ENCODE results near the gene MNT. TPM values are rescaled to one million over a fixed set of nuclear protein-coding genes. Genes with fewer than 3 reads are reported as not detected.

The MNT gene
- polyA plus RNA-seq, 3 donors = 0.28 to 42.4 (median 1.3) TPM

DNA sequence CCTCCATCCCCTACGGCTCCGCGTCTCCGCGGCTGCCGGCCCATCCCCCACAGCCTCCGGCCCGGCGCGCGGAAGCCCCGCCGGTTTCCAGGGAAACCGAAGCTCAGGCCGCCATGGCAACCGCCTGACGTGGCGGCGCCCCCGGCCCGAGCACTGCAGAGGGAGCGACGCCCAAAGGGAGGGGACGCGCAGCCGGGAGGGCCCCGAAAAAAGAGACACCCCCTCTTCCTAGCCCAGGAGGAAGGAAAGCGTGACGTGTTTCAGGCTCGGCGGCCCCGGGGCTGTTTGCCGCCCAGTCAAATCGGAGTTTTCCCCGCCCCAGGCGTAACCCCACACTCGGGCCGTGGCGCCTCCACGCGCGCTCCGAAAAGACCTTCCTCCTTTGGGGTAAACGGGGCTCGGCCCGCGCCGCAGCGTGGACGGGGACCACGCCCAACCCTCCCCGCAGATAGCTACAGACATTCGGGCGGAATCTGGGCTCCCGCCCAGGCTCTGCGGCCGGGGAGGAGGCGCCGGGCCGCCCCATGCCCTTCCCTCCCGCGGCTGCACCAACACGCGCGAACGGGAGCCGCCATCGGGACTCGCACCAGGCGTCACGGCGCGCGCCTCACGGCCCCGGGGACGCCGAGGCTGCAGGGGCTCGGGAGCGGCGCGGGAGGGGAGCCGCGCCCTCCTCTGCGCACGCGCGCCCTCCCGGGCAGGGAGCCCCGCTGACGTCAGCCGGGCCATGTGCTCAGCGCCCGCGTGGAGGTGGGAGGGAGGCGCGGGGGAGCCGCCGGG, 7.5 kb downstream of the MNT start:
- H3K4me1 Mint-ChIP-seq = peaks cover 62% of the 10 kb centered on the region
- H3K27ac Mint-ChIP-seq = peak overlapping the region; percentile 95 to 100 (median 97)
- H3K36me3 ChIP-seq (replicated peaks in 1 of 2; ENCODE audit: control insufficient read depth in 1 of 2, insufficient read depth in 2 of 2, low read length in 2 of 2) = peaks cover 14 to 20% of the 10 kb centered on the region in 2 donors
- H3K36me3 Mint-ChIP-seq = peaks cover 50 to 52% of the 10 kb centered on the region in 2 donors
- H3K9me3 ChIP-seq (replicated peaks in 1 of 2; ENCODE audit: control insufficient read depth in 1 of 2, insufficient read depth in 1 of 2, low read length in 2 of 2) = no peaks in the 10 kb centered on the region
- DNase-seq = peak; percentile 83 to 95 (median 93)
- H3K9ac ChIP-seq (ENCODE audit: insufficient read depth, low read length, poor library complexity, severe bottlenecking) = peak overlapping the region; percentile 95
- peak overlapping the region; percentile 63 to 98 (median 73) for H3K4me3 ChIP-seq (replicated peaks in 1 of 3; ENCODE audit: low read depth in 2 of 3, low read length in 3 of 3)
- H3K4me1 ChIP-seq (ENCODE audit: control insufficient read depth in 1 of 2, insufficient read depth in 2 of 2, low read length in 2 of 2) = peaks cover 65 to 73% of the 10 kb centered on the region in 2 donors
- H3K27me3 ChIP-seq (ENCODE audit: control insufficient read depth in 2 of 2, insufficient read depth in 2 of 2, low read length in 2 of 2) = no peaks in the 10 kb centered on the region
- H3K4me2 ChIP-seq (replicated peaks; ENCODE audit: extremely low read depth, low read length, poor library complexity, severe bottlenecking) = peak overlapping the region; percentile 79
- H3K27me3 Mint-ChIP-seq (ENCODE audit: low read depth in 3 of 3) = peaks cover 0 to 2% (median 2%) of the 10 kb centered on the region in 3 donors
- H3K27ac ChIP-seq (ENCODE audit: low read depth in 1 of 2, low read length in 2 of 2) = peak overlapping the region; percentile 95 to 99
- peak overlapping the region; percentile 73 to 84 for H3K4me3 Mint-ChIP-seq
- TF ChIP-seq, protein P1, sequence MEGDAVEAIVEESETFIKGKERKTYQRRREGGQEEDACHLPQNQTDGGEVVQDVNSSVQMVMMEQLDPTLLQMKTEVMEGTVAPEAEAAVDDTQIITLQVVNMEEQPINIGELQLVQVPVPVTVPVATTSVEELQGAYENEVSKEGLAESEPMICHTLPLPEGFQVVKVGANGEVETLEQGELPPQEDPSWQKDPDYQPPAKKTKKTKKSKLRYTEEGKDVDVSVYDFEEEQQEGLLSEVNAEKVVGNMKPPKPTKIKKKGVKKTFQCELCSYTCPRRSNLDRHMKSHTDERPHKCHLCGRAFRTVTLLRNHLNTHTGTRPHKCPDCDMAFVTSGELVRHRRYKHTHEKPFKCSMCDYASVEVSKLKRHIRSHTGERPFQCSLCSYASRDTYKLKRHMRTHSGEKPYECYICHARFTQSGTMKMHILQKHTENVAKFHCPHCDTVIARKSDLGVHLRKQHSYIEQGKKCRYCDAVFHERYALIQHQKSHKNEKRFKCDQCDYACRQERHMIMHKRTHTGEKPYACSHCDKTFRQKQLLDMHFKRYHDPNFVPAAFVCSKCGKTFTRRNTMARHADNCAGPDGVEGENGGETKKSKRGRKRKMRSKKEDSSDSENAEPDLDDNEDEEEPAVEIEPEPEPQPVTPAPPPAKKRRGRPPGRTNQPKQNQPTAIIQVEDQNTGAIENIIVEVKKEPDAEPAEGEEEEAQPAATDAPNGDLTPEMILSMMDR (IDR thresholded peaks at IDR 0.05) = no peak
- no peak overlapping the region for H2AFZ ChIP-seq (ENCODE audit: insufficient read depth, low read depth, low read length, poor library complexity, severe bottlenecking)
- peaks cover 73% of the 10 kb centered on the region for H3K79me2 ChIP-seq (ENCODE audit: insufficient read depth, low read length)
- H3K9me3 Mint-ChIP-seq = no peaks in the 10 kb centered on the region
- intact Hi-C loops (cut with micrococcal nuclease) = loop anchor here in 1 of 2 donors (5.0 to 10.0 kb wide), 2 partner anchors 676 to 749 kb away; partner anchors contain the start of genes RILP and SCARF1
- peaks cover 37% of the 10 kb centered on the region for H4K20me1 ChIP-seq (ENCODE audit: insufficient read depth, low read length)
- WGBS (ENCODE audit: insufficient coverage) = under 1% methylated on average over 72 of the region's 99 CpGs

- DNase-seq = peak; percentile 93 to 98 (median 97)
- peak overlapping the region; percentile 85 to 87 for H3K4me3 Mint-ChIP-seq
- Histone ChIP-seq H3K4me3 (replicated peaks in 1 of 3; ENCODE audit: low read depth in 2 of 3, low read length in 3 of 3) (peak overlapping the region; percentile 63 to 98 (median 73)), H3K27me3 (ENCODE audit: control insufficient read depth in 2 of 2, insufficient read depth in 2 of 2, low read length in 2 of 2) (no peaks in the 10 kb centered on the region), H3K4me1 (ENCODE audit: control insufficient read depth in 1 of 2, insufficient read depth in 2 of 2, low read length in 2 of 2) (peaks cover 56 to 65% of the 10 kb centered on the region in 2 donors), H3K4me2 (replicated peaks; ENCODE audit: extremely low read depth, low read length, poor library complexity, severe bottlenecking) (peak overlapping the region; percentile 79), H3K9ac (ENCODE audit: insufficient read depth, low read length, poor library complexity, severe bottlenecking) (peak overlapping the region; percentile 95), H2AFZ (ENCODE audit: insufficient read depth, low read depth, low read length, poor library complexity, severe bottlenecking) (no peak overlapping the region), H3K9me3 (replicated peaks in 1 of 2; ENCODE audit: control insufficient read depth in 1 of 2, insufficient read depth in 1 of 2, low read length in 2 of 2) (no peaks in the 10 kb centered on the region), H3K79me2 (ENCODE audit: insufficient read depth, low read length) (peaks cover 65% of the 10 kb centered on the region), H3K36me3 (replicated peaks in 1 of 2; ENCODE audit: control insufficient read depth in 1 of 2, insufficient read depth in 2 of 2, low read length in 2 of 2) (peaks cover 23 to 29% of the 10 kb centered on the region in 2 donors), H3K27ac (ENCODE audit: low read depth in 1 of 2, low read length in 2 of 2) (peak overlapping the region; percentile 95 to 99), H4K20me1 (ENCODE audit: insufficient read depth, low read length) (peaks cover 39% of the 10 kb centered on the region)
- intact Hi-C loops (cut with micrococcal nuclease) = loop anchor here (1.0 to 10.0 kb wide), 4 partner anchors 9 to 748 kb away; partner anchors contain the start of genes MNT (in 2 of the 2), RILP (in 1 of the 2) and SCARF1 (in 1 of the 2)
- peaks cover 54% of the 10 kb centered on the region for H3K4me1 Mint-ChIP-seq
- TF ChIP-seq, protein P1 (IDR thresholded peaks at IDR 0.05) = no peak
- no peaks in the 10 kb centered on the region for H3K9me3 Mint-ChIP-seq
- H3K27me3 Mint-ChIP-seq (ENCODE audit: low read depth in 3 of 3) = peaks cover 0 to 2% (median 2%) of the 10 kb centered on the region in 3 donors
- WGBS (ENCODE audit: insufficient coverage) = 0% methylated on average over 68 of the region's 83 CpGs
- peaks cover 53 to 55% of the 10 kb centered on the region in 2 donors for H3K36me3 Mint-ChIP-seq
- H3K27ac Mint-ChIP-seq = peak overlapping the region; percentile 98 to 100 (median 99)
Measured at GRCh38 chr17:2392252-2393173, 8.3 kb downstream of the MNT start.

All from CD14-positive monocyte (primary cell).